Myocyte (in vitro differentiated cells): ENCODE measurements around the gene P3H3. TPM values are rescaled to one million over a fixed set of nuclear protein-coding genes. Genes with fewer than 3 reads are reported as not detected.

Source experiments
- DNase-seq: peaks from one replicate; pipeline ENCODE4 v3.0.0-alpha.2; 2012; ENCODE audit warnings: low read depth
- polyA plus RNA-seq: library from polyadenylated mRNA; unstranded; fragments of >200 nt; gene quantifications from one replicate; pipeline ENCODE4 v1.2.1, GENCODE V29; 2012; ENCODE audit warnings: missing spikeins
- total RNA-seq: library from RNA; depleted of rRNA; stranded (reverse); fragments of >200 nt; gene quantifications from 2 replicates; pipeline ENCODE4 v1.2.3, GENCODE V29; 2014

Gene P3H3
- 21.4 and 25.6 TPM in 2 replicates for total RNA-seq
- polyA plus RNA-seq: 58.9 TPM

DNA sequence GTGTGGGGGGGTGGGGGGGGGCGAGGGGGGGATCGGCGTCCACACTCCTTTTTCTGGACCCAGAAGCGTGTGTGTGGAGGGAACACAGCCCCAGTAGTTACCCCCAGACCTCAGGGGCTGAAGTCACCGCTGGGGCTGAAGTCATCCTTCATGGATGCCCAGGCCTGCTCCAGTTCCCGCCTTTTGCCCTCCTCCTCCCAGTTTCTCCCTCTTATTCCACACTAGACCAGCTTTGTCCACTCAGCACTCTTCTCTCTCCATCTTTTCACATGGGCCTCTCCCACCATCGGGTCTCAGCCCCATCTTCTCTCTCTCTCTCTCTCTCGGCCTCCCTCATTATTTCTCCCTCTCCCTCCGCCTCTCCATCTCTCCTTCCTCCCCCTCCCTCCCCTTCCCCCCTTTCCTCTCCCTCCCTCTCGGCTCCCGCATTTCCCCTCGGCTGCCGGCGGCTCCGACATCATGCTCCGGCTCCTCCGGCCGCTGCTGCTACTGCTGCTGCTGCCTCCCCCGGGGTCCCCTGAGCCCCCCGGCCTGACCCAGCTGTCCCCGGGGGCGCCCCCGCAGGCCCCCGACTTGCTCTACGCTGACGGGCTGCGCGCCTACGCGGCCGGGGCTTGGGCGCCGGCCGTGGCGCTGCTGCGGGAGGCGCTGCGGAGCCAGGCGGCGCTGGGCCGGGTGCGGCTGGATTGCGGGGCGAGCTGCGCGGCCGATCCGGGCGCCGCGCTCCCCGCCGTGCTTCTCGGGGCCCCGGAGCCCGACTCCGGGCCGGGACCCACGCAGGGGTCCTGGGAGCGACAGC lies at the start of gene P3H3:
P3H3 (plus strand) TSS at position 426 of the 799 bp plus-strand sequence; CDS start at position 460, 34 bp downstream.
- DNase-seq: peak; percentile 51

DNA sequence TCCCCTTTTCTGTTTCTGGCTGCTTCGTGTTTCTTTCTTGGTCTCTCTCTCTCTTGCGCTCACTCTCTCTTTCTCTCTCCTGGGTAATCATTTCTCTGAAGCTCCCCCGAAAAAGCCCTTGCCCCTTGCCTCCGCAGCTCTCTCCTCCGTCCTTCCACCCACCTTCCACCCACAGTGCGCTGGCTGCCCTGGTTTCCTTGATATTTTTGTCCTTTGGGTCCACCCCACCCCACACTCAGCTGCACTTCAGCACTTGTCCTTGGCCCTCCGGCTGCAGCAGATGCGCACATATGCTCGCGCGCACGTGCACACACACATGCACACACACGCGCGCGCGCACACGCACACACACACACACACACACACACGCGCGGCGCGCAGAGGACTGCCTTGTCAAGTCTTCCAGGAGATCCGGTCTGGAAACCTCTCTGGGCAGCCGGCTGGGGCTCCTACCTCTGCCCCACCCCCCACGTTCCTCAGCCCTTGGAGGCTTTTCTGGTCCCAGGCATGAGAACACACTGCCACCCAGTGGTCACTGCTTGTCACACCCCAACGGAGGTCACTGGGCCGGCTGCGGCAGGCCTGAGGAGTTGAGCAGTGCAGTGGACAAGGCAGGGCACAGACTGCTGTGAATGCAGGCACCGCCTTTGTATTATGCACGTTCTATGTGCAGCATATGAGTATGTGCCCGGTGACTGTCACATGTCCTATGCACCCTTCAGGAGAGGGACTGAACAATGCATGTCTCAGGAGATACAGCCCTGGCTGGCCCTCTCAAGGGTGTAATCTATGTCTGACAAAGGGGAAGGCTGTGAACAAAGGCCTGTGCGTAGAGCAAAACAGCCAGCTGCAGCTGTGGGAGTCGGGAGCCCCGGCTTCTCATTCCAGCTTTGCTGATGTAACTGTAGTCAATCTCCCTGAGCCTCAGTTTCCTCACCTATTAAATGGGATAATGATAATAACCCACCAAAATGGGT lies 49.3 kb upstream of the P3H3 start:
- peak; percentile 95 for DNase-seq

- no peak for DNase-seq
Measured at GRCh38 chr12:6779708-6780432, 48.3 kb upstream of the P3H3 start.

- no peak for DNase-seq
Measured at GRCh38 chr12:6780573-6780972, 47.6 kb upstream of the P3H3 start.

- DNase-seq: no peak
Measured at GRCh38 chr12:6782119-6782518, 46.1 kb upstream of the P3H3 start.

DNA sequence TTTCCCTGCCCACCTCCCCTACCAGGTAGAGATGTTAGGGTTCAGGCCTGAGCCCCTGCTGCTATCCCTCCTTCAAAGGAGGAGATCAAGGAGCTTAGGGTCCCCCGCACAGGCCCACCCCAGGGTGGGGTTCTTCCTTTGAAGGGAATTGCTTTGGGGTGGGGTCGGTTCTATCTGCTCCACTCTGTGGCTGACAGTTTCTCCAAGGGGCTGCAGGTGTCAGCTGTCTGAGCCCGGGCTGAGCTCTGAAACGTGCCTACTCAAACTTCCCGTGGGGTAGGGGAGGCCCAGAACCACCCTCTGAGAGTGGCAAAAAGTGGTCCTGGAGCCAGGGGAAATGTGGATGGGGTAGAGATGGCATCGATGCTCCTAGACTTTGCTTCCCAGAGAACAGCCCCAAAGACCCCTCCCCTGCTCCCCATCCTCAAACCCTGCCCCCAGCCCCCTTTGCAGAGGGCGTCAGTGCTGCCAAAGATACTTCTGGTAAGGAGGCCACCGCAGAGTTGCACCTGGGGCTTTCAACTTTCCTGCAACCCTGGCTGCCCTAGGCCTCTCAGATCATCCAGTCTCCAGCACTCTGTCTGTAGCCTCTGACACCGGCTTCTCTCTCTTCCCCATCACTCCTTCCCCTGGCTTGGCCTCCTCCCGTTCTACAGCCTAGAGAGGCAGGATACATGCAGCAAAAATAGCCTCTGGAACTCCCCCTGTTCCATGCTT lies 45.2 kb upstream of the P3H3 start:
- no peak for DNase-seq

- no peak for DNase-seq
Measured at GRCh38 chr12:6783828-6784227, 44.4 kb upstream of the P3H3 start.

DNA sequence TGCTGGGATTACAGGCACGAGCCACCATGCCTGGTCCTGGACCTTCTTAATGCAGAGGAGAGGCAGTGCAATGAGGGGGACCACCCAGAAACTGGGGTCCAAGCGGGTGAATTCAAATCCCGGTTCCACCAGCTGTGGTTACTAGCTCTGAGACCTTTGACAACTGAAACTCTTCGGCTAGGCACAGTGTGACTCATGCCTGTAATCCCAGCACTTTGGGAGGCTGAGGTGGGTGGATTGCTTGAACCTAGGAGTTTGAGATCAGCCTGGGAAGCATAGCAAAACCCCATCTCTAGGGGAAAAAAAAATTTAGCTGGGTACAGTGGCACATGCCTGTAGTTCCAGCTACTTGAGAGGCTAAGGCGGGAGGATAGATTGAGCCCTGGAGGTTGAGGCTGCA lies 43.9 kb upstream of the P3H3 start:
- DNase-seq: no peak

DNA sequence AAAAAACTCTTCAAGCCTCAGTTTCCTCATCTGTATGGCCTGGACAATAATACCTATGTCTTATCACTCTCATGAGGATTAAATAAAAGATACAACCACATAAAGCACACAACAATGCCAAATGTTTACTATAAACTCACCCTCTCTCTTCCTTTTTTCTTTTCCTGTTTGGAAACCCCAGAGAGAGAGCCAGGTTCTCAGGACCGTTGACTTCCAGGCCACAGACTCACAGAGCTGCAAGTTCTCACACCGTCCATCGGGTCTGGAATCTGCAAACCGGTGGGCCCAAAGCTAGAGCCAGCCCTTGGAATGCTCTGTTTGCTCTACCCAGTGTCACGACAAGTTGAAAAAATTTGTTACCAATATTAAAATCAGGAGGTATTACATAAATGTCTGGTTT lies 43.4 kb upstream of the P3H3 start:
- no peak for DNase-seq

DNA sequence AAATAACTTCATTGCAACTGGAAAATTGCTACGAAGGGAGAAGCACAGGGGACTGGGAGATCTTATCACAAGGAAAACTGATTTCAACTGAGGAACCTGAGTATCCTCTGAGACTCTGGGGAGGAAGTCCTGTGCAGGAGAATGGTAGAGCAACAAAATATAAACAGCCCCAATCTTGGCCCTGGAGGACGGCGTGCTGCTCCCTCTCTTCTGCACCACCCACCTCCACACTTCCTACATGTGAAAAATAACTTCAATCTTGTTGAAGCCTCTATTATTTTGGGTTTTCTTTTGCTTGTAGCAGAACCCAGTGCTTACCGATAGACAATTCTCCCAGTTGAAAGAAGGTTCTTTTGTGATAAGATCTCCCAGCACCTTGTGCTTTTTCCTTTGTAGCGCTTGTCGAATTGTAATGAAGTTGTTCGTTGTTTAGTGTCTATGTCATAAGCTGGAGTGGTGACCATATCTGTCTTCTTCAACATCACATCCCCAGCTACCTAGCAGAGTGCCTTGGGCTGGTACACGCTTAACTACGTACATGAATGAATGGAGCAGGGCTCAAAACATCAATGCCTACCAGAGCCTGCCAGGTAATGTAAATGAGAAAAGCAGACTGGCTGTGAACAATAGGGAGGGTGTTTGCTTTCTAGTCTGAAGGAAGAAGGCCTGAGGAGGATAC lies 41.7 kb upstream of the P3H3 start:
- DNase-seq: no peak

DNA sequence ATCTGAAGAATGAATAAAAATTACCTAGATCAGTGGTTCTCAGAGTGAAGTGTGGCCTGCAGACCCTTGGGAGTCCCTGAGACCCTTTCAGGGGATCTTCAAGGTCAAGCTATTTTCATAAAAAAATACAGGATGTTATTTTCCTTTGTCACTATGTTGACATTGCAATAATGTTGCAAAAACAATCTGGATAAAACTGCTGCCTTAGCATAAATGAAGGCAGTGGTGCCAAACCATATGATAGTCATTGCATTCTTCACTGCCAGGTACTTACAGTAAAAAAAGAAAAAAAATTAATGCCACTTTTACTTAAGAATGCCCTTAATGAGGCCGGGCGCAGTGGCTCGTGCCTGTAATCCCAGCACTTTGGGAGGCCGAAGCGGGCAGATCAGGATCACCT lies 40.9 kb upstream of the P3H3 start:
- DNase-seq: no peak

- DNase-seq: peak; percentile 5
Measured at GRCh38 chr12:6788972-6789924, 39.0 kb upstream of the P3H3 start, which contains the start of gene CD4. CD4 (plus strand) TSS chr12:6789528; CDS start chr12:6800139, 10,611 bp downstream.

DNA sequence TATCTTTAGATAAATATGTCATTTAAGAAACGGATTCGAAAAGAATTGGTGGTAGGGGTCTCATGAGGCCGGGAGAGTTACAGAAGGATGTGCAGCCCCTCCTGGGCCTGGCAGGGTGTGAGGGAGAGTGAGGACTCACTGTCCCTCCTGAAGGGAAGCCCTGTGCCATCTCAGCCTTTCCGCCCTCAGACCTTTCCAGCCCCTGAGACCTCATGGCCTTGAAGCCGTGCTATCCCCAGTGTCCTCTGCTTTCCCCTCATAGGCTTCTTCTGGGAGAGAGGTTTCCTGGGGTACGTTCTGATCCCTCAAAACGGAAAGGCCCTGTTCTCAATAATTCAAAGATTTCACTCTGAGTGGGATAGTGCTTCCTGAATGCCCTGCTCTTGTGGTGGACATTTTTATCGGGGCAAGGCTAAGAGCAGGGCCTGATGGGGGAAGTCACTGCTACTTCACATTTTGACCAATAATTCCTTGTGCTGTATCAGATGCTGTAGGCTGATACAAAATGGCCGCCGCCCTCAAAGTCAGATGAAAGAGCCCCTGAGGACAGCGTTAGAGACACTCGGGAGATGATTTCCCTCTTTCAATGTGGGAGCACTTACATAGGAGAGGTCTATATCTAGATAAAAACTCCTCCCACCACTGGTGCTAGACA lies 37.6 kb upstream of the P3H3 start:
- DNase-seq: no peak

GRCh38 chr12:6791931-6792520 lies 36.2 kb upstream of the P3H3 start:
- DNase-seq: no peak

DNA sequence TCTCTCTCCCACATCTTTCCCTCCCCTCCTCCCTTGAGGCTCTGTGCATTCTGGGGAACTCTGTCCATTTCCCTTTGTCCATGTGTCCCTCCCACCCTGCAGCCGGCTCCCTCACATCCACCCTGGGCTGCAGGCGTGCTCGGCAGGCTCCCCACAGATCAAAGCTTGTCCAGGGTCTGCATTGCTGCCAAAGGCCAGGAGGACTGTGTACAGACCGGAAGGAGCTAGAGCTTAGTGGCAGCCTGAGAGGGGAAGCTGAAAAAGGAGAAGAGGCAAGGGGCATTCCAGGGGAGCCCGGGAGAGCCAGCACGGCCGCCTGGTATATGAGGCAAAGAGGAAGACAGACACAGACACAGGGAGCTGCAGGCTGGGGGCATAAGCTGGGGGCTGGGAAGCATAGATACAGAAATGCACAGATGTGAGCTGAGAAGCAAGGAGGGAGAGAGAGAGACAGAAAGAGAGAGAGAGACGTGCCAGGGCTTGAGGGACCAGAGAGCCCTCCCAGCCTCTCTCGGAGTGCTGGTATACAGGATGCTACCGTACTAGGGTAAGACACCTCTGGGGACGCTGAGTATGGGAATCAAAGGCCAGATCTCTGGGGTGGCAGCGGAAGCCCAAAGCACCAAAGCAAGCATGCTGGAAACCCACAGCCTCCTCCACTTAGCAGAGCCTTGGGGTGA lies 35.5 kb upstream of the P3H3 start:
- DNase-seq: no peak

DNA sequence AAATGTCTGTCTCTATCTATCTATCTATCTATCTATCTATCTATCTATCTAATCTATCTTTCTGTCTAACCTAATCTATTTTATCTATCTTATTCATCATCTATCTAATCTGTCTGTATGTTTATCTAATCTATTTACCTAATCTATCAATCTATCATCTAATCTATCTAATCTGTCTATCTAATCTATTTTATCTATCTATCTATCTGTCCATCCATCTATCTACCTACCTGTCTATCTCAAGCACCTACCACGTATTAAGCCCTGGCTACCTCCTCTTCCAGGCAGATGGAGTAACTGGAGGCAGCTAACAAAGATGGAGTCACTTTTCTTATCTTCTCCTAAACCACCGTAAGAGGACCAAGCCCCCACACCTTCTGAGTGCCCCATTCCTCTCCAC lies 33.1 kb upstream of the P3H3 start:
- DNase-seq: no peak

- no peak for DNase-seq
Measured at GRCh38 chr12:6796576-6796975, 31.6 kb upstream of the P3H3 start.
